HEK293 (cell line): Measurements from ENCODE around the gene SLC25A30.

Experiments used
- GFI1B ChIP-seq: fragments of 450-650 bp; formaldehyde crosslinking; IDR thresholded peaks from 2 replicates; pipeline ENCODE4 v1.5.1; 2016; ENCODE audit warnings: missing biosample characterization, missing genetic modification characterization
- KLF1 ChIP-seq: fragments of 450-650 bp; formaldehyde crosslinking; IDR thresholded peaks from 2 replicates; pipeline ENCODE4 v1.5.1; 2016; ENCODE audit warnings: missing biosample characterization, missing genetic modification characterization
- KLF9 ChIP-seq: fragments of 450-650 bp; formaldehyde crosslinking; IDR thresholded peaks from 2 replicates; pipeline ENCODE4 v1.5.1; 2016; ENCODE audit warnings: missing biosample characterization, missing genetic modification characterization, low read depth
- MZF1 ChIP-seq: fragments of 450-650 bp; formaldehyde crosslinking; IDR thresholded peaks from 2 replicates; pipeline ENCODE4 v1.5.1; 2017; ENCODE audit warnings: missing biosample characterization, missing genetic modification characterization, borderline replicate concordance
- OVOL3 ChIP-seq: fragments of 450-650 bp; formaldehyde crosslinking; IDR thresholded peaks from 2 replicates; pipeline ENCODE4 v1.5.1; 2016; ENCODE audit warnings: missing biosample characterization, missing genetic modification characterization
- PBX3 ChIP-seq: sonication (generic); formaldehyde crosslinking; IDR thresholded peaks from 2 replicates; pipeline ENCODE4 v1.8.1; 2022; ENCODE audit warnings: mild to moderate bottlenecking, moderate library complexity, missing genetic modification reagents
- SP2 ChIP-seq: fragments of 450-650 bp; formaldehyde crosslinking; IDR thresholded peaks from 2 replicates; pipeline ENCODE4 v1.5.1; 2016; ENCODE audit warnings: missing biosample characterization, missing genetic modification characterization
- SP3 ChIP-seq: fragments of 450-650 bp; formaldehyde crosslinking; IDR thresholded peaks from 2 replicates; pipeline ENCODE4 v1.5.1; 2016; ENCODE audit warnings: missing biosample characterization, missing genetic modification characterization
- ZBTB26 ChIP-seq: fragments of 450-650 bp; formaldehyde crosslinking; optimal IDR thresholded peaks from 2 replicates; pipeline ENCODE3; 2016; ENCODE audit warnings: missing biosample characterization, mild to moderate bottlenecking, missing genetic modification characterization
- ZBTB49 ChIP-seq: fragments of 450-650 bp; formaldehyde crosslinking; IDR thresholded peaks from 2 replicates; pipeline ENCODE4 v1.5.1; 2016; ENCODE audit warnings: missing biosample characterization, missing genetic modification characterization, low read depth
- ZFP41 ChIP-seq: fragments of 450-650 bp; formaldehyde crosslinking; IDR thresholded peaks from 2 replicates; pipeline ENCODE4 v1.5.1; 2016; ENCODE audit warnings: missing biosample characterization, missing genetic modification characterization, borderline replicate concordance
- ZFP69B ChIP-seq: fragments of 450-650 bp; formaldehyde crosslinking; IDR thresholded peaks from 2 replicates; pipeline ENCODE4 v1.5.1; 2016; ENCODE audit warnings: missing biosample characterization, missing genetic modification characterization
- ZNF148 ChIP-seq: fragments of 450-650 bp; formaldehyde crosslinking; IDR thresholded peaks from 2 replicates; pipeline ENCODE4 v1.5.0; 2017; ENCODE audit warnings: missing biosample characterization, missing genetic modification characterization, borderline replicate concordance
- ZNF157 ChIP-seq: fragments of 450-650 bp; formaldehyde crosslinking; IDR thresholded peaks from 2 replicates; pipeline ENCODE4 v1.5.1; 2016; ENCODE audit warnings: missing biosample characterization, missing genetic modification characterization
- ZNF324 ChIP-seq: fragments of 450-650 bp; formaldehyde crosslinking; IDR thresholded peaks from 2 replicates; pipeline ENCODE4 v1.5.1; 2016; ENCODE audit warnings: missing biosample characterization, missing genetic modification characterization
- ZNF354C ChIP-seq: fragments of 450-650 bp; formaldehyde crosslinking; IDR thresholded peaks from 2 replicates; pipeline ENCODE4 v1.5.1; 2016; ENCODE audit warnings: missing biosample characterization, missing genetic modification characterization, low read depth, borderline replicate concordance
- ZNF394 ChIP-seq: fragments of 450-650 bp; formaldehyde crosslinking; IDR thresholded peaks from 2 replicates; pipeline ENCODE4 v1.5.1; 2016; ENCODE audit warnings: missing biosample characterization, missing genetic modification characterization, mild to moderate bottlenecking, moderate library complexity, borderline replicate concordance
- ZNF510 ChIP-seq: fragments of 450-650 bp; formaldehyde crosslinking; IDR thresholded peaks from 2 replicates; pipeline ENCODE4 v1.5.1; 2018; ENCODE audit warnings: mild to moderate bottlenecking, missing genetic modification characterization, missing biosample characterization; ENCODE audit not compliant: insufficient replicate concordance
- ZNF513 ChIP-seq: fragments of 450-650 bp; IDR thresholded peaks from 2 replicates; pipeline ENCODE4 v1.5.1; 2018; ENCODE audit warnings: missing biosample characterization, missing genetic modification characterization
- ZNF514 ChIP-seq: fragments of 450-650 bp; formaldehyde crosslinking; IDR thresholded peaks from 2 replicates; pipeline ENCODE4 v1.5.1; 2016; ENCODE audit warnings: missing biosample characterization, missing genetic modification characterization
- ZNF548 ChIP-seq: fragments of 450-650 bp; formaldehyde crosslinking; IDR thresholded peaks from 2 replicates; pipeline ENCODE4 v1.5.1; 2016; ENCODE audit warnings: missing biosample characterization, missing genetic modification characterization
- ZNF654 ChIP-seq: fragments of 450-650 bp; formaldehyde crosslinking; IDR thresholded peaks from 2 replicates; pipeline ENCODE4 v1.5.1; 2016; ENCODE audit warnings: low read depth, missing biosample characterization, missing genetic modification characterization
- ZNF660 ChIP-seq: fragments of 450-650 bp; IDR thresholded peaks from 2 replicates; pipeline ENCODE4 v1.5.1; 2018; ENCODE audit warnings: missing biosample characterization, mild to moderate bottlenecking, missing genetic modification characterization
- ZNF664 ChIP-seq: fragments of 450-650 bp; formaldehyde crosslinking; IDR thresholded peaks from 2 replicates; pipeline ENCODE4 v1.5.1; 2016; ENCODE audit warnings: missing biosample characterization, missing genetic modification characterization
- TF ChIP-seq, protein P1 (sequence below): fragments of 450-650 bp; formaldehyde crosslinking; IDR thresholded peaks from 2 replicates; pipeline ENCODE4 v1.5.1; 2016; ENCODE audit warnings: missing biosample characterization, missing genetic modification characterization
- TF ChIP-seq, protein P2 (sequence below): fragments of 450-650 bp; formaldehyde crosslinking; IDR thresholded peaks from 2 replicates; pipeline ENCODE4 v1.5.1; 2016; ENCODE audit warnings: missing biosample characterization, missing genetic modification characterization

SLC25A30 gene

DNA sequence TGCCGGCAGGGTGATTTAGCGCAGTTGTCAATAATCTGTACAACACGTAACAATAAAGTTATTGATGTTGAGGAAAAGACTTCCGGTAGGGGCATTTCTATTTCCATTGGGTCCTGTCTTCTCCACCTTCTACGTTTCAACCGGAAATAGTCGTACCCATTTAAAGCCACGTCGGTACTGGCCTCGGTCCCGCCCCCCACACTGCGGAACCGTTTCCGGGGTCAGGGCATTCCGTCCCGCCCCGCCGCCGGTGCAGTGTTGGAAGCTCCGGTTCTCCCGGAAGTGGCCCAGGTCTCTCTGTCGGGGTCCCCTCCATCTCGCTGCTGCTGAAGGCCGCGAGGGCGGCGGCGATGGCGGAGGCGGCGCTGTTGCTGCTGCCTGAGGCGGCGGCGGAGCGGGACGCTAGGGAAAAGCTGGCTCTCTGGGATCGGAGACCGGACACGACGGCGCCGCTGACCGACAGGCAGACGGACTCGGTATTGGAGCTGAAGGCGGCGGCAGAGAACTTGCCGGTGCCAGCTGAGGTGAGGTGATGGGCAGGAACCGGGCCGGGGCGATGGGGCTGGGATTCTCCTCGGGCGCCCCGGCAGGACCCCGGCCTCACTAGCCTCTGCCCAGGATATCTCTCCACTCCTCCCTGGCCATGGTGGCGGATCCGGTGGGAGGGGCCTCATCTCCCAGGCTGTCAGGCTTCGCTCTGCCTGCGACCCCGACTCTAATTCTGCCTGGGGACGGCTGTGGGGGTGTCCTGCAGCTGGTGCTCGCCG lies 46.7 kb upstream of the SLC25A30 start, which contains the start of gene COG3 (continued):
- TF ChIP-seq ZNF148 (tag by site-specific recombination): no peak
- TF ChIP-seq OVOL3 (tag by site-specific recombination): no peak
- TF ChIP-seq SP3 (tag by site-specific recombination): peak; percentile 95
- no peak for TF ChIP-seq ZNF548 (tag by site-specific recombination)
- TF ChIP-seq ZNF354C (tag by site-specific recombination): no peak
- 0 out of 2 replicates have a peak, but pooled peaks have one; percentile 28 for TF ChIP-seq KLF1 (tag by site-specific recombination)
- TF ChIP-seq KLF9 (tag by site-specific recombination): peak; percentile 91
- no peak for TF ChIP-seq ZNF654 (tag by site-specific recombination)
- TF ChIP-seq GFI1B (tag by site-specific recombination): 0 out of 2 replicates have a peak, but pooled peaks have one; percentile 52
- peak; percentile 99 for TF ChIP-seq SP2 (tag by site-specific recombination)
- TF ChIP-seq ZNF157 (tag by site-specific recombination): no peak
- TF ChIP-seq, protein P1, sequence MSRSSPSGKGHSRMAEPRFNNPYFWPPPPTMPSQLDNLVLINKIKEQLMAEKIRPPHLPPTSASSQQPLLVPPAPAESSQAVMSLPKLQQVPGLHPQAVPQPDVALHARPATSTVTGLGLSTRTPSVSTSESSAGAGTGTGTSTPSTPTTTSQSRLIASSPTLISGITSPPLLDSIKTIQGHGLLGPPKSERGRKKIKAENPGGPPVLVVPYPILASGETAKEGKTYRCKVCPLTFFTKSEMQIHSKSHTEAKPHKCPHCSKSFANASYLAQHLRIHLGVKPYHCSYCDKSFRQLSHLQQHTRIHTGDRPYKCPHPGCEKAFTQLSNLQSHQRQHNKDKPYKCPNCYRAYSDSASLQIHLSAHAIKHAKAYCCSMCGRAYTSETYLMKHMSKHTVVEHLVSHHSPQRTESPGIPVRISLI (tag by site-specific recombination): no peak
- TF ChIP-seq ZNF664 (tag by site-specific recombination): no peak; the same call in 1 of the 2 replicates
- TF ChIP-seq ZNF394: 0 out of 2 replicates have a peak, but pooled peaks have one; percentile 23
- TF ChIP-seq PBX3: no peak
- TF ChIP-seq, protein P2, sequence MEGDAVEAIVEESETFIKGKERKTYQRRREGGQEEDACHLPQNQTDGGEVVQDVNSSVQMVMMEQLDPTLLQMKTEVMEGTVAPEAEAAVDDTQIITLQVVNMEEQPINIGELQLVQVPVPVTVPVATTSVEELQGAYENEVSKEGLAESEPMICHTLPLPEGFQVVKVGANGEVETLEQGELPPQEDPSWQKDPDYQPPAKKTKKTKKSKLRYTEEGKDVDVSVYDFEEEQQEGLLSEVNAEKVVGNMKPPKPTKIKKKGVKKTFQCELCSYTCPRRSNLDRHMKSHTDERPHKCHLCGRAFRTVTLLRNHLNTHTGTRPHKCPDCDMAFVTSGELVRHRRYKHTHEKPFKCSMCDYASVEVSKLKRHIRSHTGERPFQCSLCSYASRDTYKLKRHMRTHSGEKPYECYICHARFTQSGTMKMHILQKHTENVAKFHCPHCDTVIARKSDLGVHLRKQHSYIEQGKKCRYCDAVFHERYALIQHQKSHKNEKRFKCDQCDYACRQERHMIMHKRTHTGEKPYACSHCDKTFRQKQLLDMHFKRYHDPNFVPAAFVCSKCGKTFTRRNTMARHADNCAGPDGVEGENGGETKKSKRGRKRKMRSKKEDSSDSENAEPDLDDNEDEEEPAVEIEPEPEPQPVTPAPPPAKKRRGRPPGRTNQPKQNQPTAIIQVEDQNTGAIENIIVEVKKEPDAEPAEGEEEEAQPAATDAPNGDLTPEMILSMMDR (tag by site-specific recombination): no peak; the same call in 1 of the 2 replicates
- TF ChIP-seq ZNF660: peak; percentile 94
- TF ChIP-seq ZNF510 (tag by site-specific recombination): no peak
- no peak for TF ChIP-seq ZNF513 (tag by site-specific recombination)
- peak; percentile 31 for TF ChIP-seq ZBTB26 (tag by site-specific recombination)
- no peak for TF ChIP-seq ZBTB49 (tag by site-specific recombination)
- TF ChIP-seq ZNF514 (tag by site-specific recombination): no peak
- no peak for TF ChIP-seq MZF1 (tag by site-specific recombination)
- TF ChIP-seq ZFP69B (tag by site-specific recombination): peak; percentile 92
- no peak for TF ChIP-seq ZFP41 (tag by site-specific recombination)
- TF ChIP-seq ZNF324 (tag by site-specific recombination): peak; percentile 34; the same call in 1 of the 2 replicates
